ENCODE data around the gene MBL2. TPM values are rescaled to one million over a fixed set of nuclear protein-coding genes. Genes with fewer than 3 reads are reported as not detected.

The MBL2 gene
- total RNA-seq: not detected

- Mint-ChIP-seq H3K27ac (no peak within 1 kb of the TSS), H3K4me3 (no peak within 1 kb of the TSS), H3K27me3 (ENCODE audit: low read depth) (no peaks in the 10 kb centered on the region), H3K4me1 (ENCODE audit: low read depth) (no peaks in the 10 kb centered on the region), H3K9me3 (no peaks in the 10 kb centered on the region), H3K36me3 (ENCODE audit: low read depth) (no peaks in the 10 kb centered on the region)
- no peak for DNase-seq
- CTCF ChIA-PET: no interaction called here
- intact Hi-C loops (cut with micrococcal nuclease): no loop called here
These were observed at the start of gene MBL2 for GRCh38 chr10:52772623-52773022. TSS of gene MBL2 (minus strand) at chr10:52772784. CDS start at chr10:52771635, 1,149 bp downstream.

GRCh38 chr10:52820309-52820708 lies 47.7 kb upstream of the MBL2 start:
- Mint-ChIP-seq H3K4me1 (ENCODE audit: low read depth) (no peaks in the 10 kb centered on the region), H3K27ac (no peak overlapping the region), H3K36me3 (ENCODE audit: low read depth) (no peaks in the 10 kb centered on the region), H3K27me3 (ENCODE audit: low read depth) (no peaks in the 10 kb centered on the region), H3K9me3 (no peaks in the 10 kb centered on the region), H3K4me3 (no peak overlapping the region)
- DNase-seq: no peak
- intact Hi-C loops (cut with micrococcal nuclease): no loop called here
- CTCF ChIA-PET: no interaction called here

GRCh38 chr10:52818019-52818418 lies 45.4 kb upstream of the MBL2 start:
- CTCF ChIA-PET: interaction anchor here (1.1 kb wide), 2 partner anchors 20 to 254 kb away, joined by 4 read pairs; no protein-coding TSS in a partner anchor
- no peaks in the 10 kb centered on the region for H3K4me1 Mint-ChIP-seq (ENCODE audit: low read depth)
- no peaks in the 10 kb centered on the region for H3K9me3 Mint-ChIP-seq
- H3K36me3 Mint-ChIP-seq (ENCODE audit: low read depth): no peaks in the 10 kb centered on the region
- H3K27ac Mint-ChIP-seq: no peak overlapping the region
- H3K27me3 Mint-ChIP-seq (ENCODE audit: low read depth): no peaks in the 10 kb centered on the region
- intact Hi-C loops (cut with micrococcal nuclease): no loop called here
- no peak overlapping the region for H3K4me3 Mint-ChIP-seq
- no peak for DNase-seq

GRCh38 chr10:52814506-52814905 lies 41.9 kb upstream of the MBL2 start:
- no peak for DNase-seq
- Mint-ChIP-seq H3K4me3 (no peak overlapping the region), H3K4me1 (ENCODE audit: low read depth) (no peaks in the 10 kb centered on the region), H3K27ac (no peak overlapping the region), H3K36me3 (ENCODE audit: low read depth) (no peaks in the 10 kb centered on the region), H3K9me3 (peaks cover 3% of the 10 kb centered on the region), H3K27me3 (ENCODE audit: low read depth) (no peaks in the 10 kb centered on the region)
- CTCF ChIA-PET: interaction anchor here (1.2 kb wide), 1 partner anchor 16 kb away, joined by 3 read pairs; no protein-coding TSS in a partner anchor
- intact Hi-C loops (cut with micrococcal nuclease): no loop called here

GRCh38 chr10:52811776-52812175 lies 39.2 kb upstream of the MBL2 start:
- no peak overlapping the region for H3K4me3 Mint-ChIP-seq
- CTCF ChIA-PET: no interaction called here

GRCh38 chr10:52810761-52811160 lies 38.2 kb upstream of the MBL2 start:
- CTCF ChIA-PET: no interaction called here
- intact Hi-C loops (cut with micrococcal nuclease): no loop called here
- H3K36me3 Mint-ChIP-seq (ENCODE audit: low read depth): no peaks in the 10 kb centered on the region
- DNase-seq: no peak
- H3K4me3 Mint-ChIP-seq: no peak overlapping the region
- H3K27ac Mint-ChIP-seq: no peak overlapping the region
- H3K27me3 Mint-ChIP-seq (ENCODE audit: low read depth): no peaks in the 10 kb centered on the region
- H3K4me1 Mint-ChIP-seq (ENCODE audit: low read depth): no peaks in the 10 kb centered on the region
- H3K9me3 Mint-ChIP-seq: peaks cover 3% of the 10 kb centered on the region

More at GRCh38 chr10:52811776-52812175, 39.2 kb upstream of the MBL2 start:
- Mint-ChIP-seq H3K27ac (no peak overlapping the region), H3K4me1 (ENCODE audit: low read depth) (no peaks in the 10 kb centered on the region), H3K27me3 (ENCODE audit: low read depth) (no peaks in the 10 kb centered on the region), H3K36me3 (ENCODE audit: low read depth) (no peaks in the 10 kb centered on the region), H3K9me3 (peaks cover 3% of the 10 kb centered on the region)
- intact Hi-C loops (cut with micrococcal nuclease): no loop called here
- DNase-seq: no peak

- no peak overlapping the region for H3K27ac Mint-ChIP-seq
- peaks cover 3% of the 10 kb centered on the region for H3K9me3 Mint-ChIP-seq
- H3K4me1 Mint-ChIP-seq (ENCODE audit: low read depth): no peaks in the 10 kb centered on the region
- DNase-seq: no peak
- H3K4me3 Mint-ChIP-seq: no peak overlapping the region
- CTCF ChIA-PET: no interaction called here
- H3K36me3 Mint-ChIP-seq (ENCODE audit: low read depth): no peaks in the 10 kb centered on the region
- intact Hi-C loops (cut with micrococcal nuclease): no loop called here
- H3K27me3 Mint-ChIP-seq (ENCODE audit: low read depth): no peaks in the 10 kb centered on the region
These were observed 35.2 kb upstream of the MBL2 start for GRCh38 chr10:52807803-52808202.

- Mint-ChIP-seq H3K27me3 (ENCODE audit: low read depth) (no peaks in the 10 kb centered on the region), H3K4me1 (ENCODE audit: low read depth) (no peaks in the 10 kb centered on the region), H3K4me3 (no peak overlapping the region), H3K36me3 (ENCODE audit: low read depth) (no peaks in the 10 kb centered on the region), H3K27ac (no peak overlapping the region), H3K9me3 (peaks cover 3% of the 10 kb centered on the region)
- CTCF ChIA-PET: no interaction called here
- no peak for DNase-seq
- intact Hi-C loops (cut with micrococcal nuclease): no loop called here
These were observed 33.1 kb upstream of the MBL2 start for GRCh38 chr10:52805414-52806285.

- intact Hi-C loops (cut with micrococcal nuclease): no loop called here
- H3K27me3 Mint-ChIP-seq (ENCODE audit: low read depth): no peaks in the 10 kb centered on the region
- no peak overlapping the region for H3K4me3 Mint-ChIP-seq
- CTCF ChIA-PET: no interaction called here
- no peak overlapping the region for H3K27ac Mint-ChIP-seq
- H3K9me3 Mint-ChIP-seq: peaks cover 4% of the 10 kb centered on the region
- H3K36me3 Mint-ChIP-seq (ENCODE audit: low read depth): no peaks in the 10 kb centered on the region
- no peaks in the 10 kb centered on the region for H3K4me1 Mint-ChIP-seq (ENCODE audit: low read depth)
- DNase-seq: no peak
These were observed 29.4 kb upstream of the MBL2 start for GRCh38 chr10:52801947-52802346.

- Mint-ChIP-seq H3K36me3 (ENCODE audit: low read depth) (no peaks in the 10 kb centered on the region), H3K9me3 (peaks cover 1% of the 10 kb centered on the region), H3K4me1 (ENCODE audit: low read depth) (no peaks in the 10 kb centered on the region), H3K4me3 (no peak overlapping the region), H3K27me3 (ENCODE audit: low read depth) (no peaks in the 10 kb centered on the region), H3K27ac (no peak overlapping the region)
- intact Hi-C loops (cut with micrococcal nuclease): no loop called here
- no peak for DNase-seq
- CTCF ChIA-PET: no interaction called here
These were observed 13.5 kb upstream of the MBL2 start for GRCh38 chr10:52786098-52786497.

GRCh38 chr10:52785418-52785817 lies 12.8 kb upstream of the MBL2 start:
- Mint-ChIP-seq H3K36me3 (ENCODE audit: low read depth) (no peaks in the 10 kb centered on the region), H3K27ac (no peak overlapping the region), H3K27me3 (ENCODE audit: low read depth) (no peaks in the 10 kb centered on the region), H3K9me3 (peaks cover 1% of the 10 kb centered on the region), H3K4me3 (no peak overlapping the region), H3K4me1 (ENCODE audit: low read depth) (no peaks in the 10 kb centered on the region)
- no peak for DNase-seq
- CTCF ChIA-PET: no interaction called here
- intact Hi-C loops (cut with micrococcal nuclease): no loop called here

GRCh38 chr10:52783726-52784125 lies 11.1 kb upstream of the MBL2 start:
- no peak for DNase-seq
- intact Hi-C loops (cut with micrococcal nuclease): no loop called here
- CTCF ChIA-PET: no interaction called here
- no peak overlapping the region for H3K27ac Mint-ChIP-seq
- H3K9me3 Mint-ChIP-seq: peaks cover 1% of the 10 kb centered on the region
- no peaks in the 10 kb centered on the region for H3K27me3 Mint-ChIP-seq (ENCODE audit: low read depth)
- no peaks in the 10 kb centered on the region for H3K4me1 Mint-ChIP-seq (ENCODE audit: low read depth)
- H3K4me3 Mint-ChIP-seq: no peak overlapping the region
- H3K36me3 Mint-ChIP-seq (ENCODE audit: low read depth): no peaks in the 10 kb centered on the region

- CTCF ChIA-PET: interaction anchor here (1.0 kb wide), 1 partner anchor 36 kb away, joined by 4 read pairs; no protein-coding TSS in a partner anchor
- intact Hi-C loops (cut with micrococcal nuclease): no loop called here
These were observed 10.0 kb upstream of the MBL2 start for GRCh38 chr10:52782554-52782953.

More at GRCh38 chr10:52782554-52782953, 10.0 kb upstream of the MBL2 start:
- no peaks in the 10 kb centered on the region for H3K4me1 Mint-ChIP-seq (ENCODE audit: low read depth)
- DNase-seq: no peak
- H3K9me3 Mint-ChIP-seq: peaks cover 1% of the 10 kb centered on the region
- no peaks in the 10 kb centered on the region for H3K27me3 Mint-ChIP-seq (ENCODE audit: low read depth)
- H3K4me3 Mint-ChIP-seq: no peak overlapping the region
- H3K27ac Mint-ChIP-seq: no peak overlapping the region
- no peaks in the 10 kb centered on the region for H3K36me3 Mint-ChIP-seq (ENCODE audit: low read depth)

Measured in activated naive CD4-positive, alpha-beta T cell treated with anti-CD3 and anti-CD28 coated beads for 36 hours (primary cell).